ENCODE measurements around the gene ANKHD1. TPM values are rescaled to one million over a fixed set of nuclear protein-coding genes. Genes with fewer than 3 reads are reported as not detected.

The ANKHD1 gene
- polyA plus RNA-seq, 1 donor from 2014 or later = 61.8 TPM

- H3K27ac ChIP-seq (ENCODE audit: low read length) = no peak overlapping the region
- TF ChIP-seq EZH2 (IDR thresholded peaks at IDR 0.05; ENCODE audit: borderline replicate concordance, insufficient read depth, low read length, poor library complexity, severe bottlenecking) (no peak), REST (IDR thresholded peaks at IDR 0.05; ENCODE audit: borderline replicate concordance) (no peak), MXI1 (conservative IDR thresholded peaks at IDR 0.05; ENCODE audit: poor library complexity, severe bottlenecking) (no peak), RAD21 (conservative IDR thresholded peaks at IDR 0.05) (no peak), TAF1 (IDR thresholded peaks at IDR 0.05; ENCODE audit: low read depth) (no peak), POLR2AphosphoS5 (IDR thresholded peaks at IDR 0.05) (no peak), CTCF (IDR thresholded peaks at IDR 0.05; ENCODE audit: poor library complexity, severe bottlenecking) (no peak)
- no peak overlapping the region for H3K9ac ChIP-seq (ENCODE audit: low read length)
- no peaks in the 10 kb centered on the region for H3K36me3 ChIP-seq (ENCODE audit: insufficient read depth, low read length)
- no peaks in the 10 kb centered on the region for H3K9me3 ChIP-seq (ENCODE audit: low read length)
- no peaks in the 10 kb centered on the region for H3K27me3 ChIP-seq (ENCODE audit: insufficient read depth, low read depth, low read length)
- H3K9me2 ChIP-seq (ENCODE audit: insufficient read depth, low read length) = no peaks in the 10 kb centered on the region
- H3F3A ChIP-seq (ENCODE audit: insufficient read depth, low read length, poor library complexity, severe bottlenecking) = no peaks in the 10 kb centered on the region
- peaks cover 5% of the 10 kb centered on the region for H4K20me1 ChIP-seq (ENCODE audit: insufficient read depth)
- H3K79me2 ChIP-seq (replicated peaks; ENCODE audit: insufficient read depth, low read length) = peaks cover 65% of the 10 kb centered on the region
- H2AFZ ChIP-seq (ENCODE audit: low read depth, low read length) = no peak overlapping the region
- H3K4me3 ChIP-seq (ENCODE audit: low read length) = peak overlapping the region; percentile 90
- H3K4me2 ChIP-seq (ENCODE audit: low read length) = peak overlapping the region; percentile 72
These were observed 2.0 kb downstream of the ANKHD1 start for GRCh38 chr5:140403613-140404012.

- Histone ChIP-seq H3K9me2 (ENCODE audit: insufficient read depth, low read length) (no peaks in the 10 kb centered on the region), H2AFZ (ENCODE audit: low read depth, low read length) (no peak overlapping the region), H4K20me1 (ENCODE audit: insufficient read depth) (peaks cover 3% of the 10 kb centered on the region), H3K9ac (ENCODE audit: low read length) (no peak overlapping the region), H3K36me3 (ENCODE audit: insufficient read depth, low read length) (no peaks in the 10 kb centered on the region), H3K79me2 (replicated peaks; ENCODE audit: insufficient read depth, low read length) (peaks cover 92% of the 10 kb centered on the region), H3K27me3 (ENCODE audit: insufficient read depth, low read depth, low read length) (no peaks in the 10 kb centered on the region), H3K9me3 (ENCODE audit: low read length) (no peaks in the 10 kb centered on the region), H3K4me3 (ENCODE audit: low read length) (no peak overlapping the region), H3K4me2 (ENCODE audit: low read length) (no peak overlapping the region), H3F3A (ENCODE audit: insufficient read depth, low read length, poor library complexity, severe bottlenecking) (no peaks in the 10 kb centered on the region), H3K27ac (ENCODE audit: low read length) (no peak overlapping the region)
- no peak for TF ChIP-seq POLR2AphosphoS5 (IDR thresholded peaks at IDR 0.05)
These were observed 7.2 kb downstream of the ANKHD1 start for GRCh38 chr5:140408750-140409241.

- no peak overlapping the region for H3K9ac ChIP-seq (ENCODE audit: low read length)
- no peaks in the 10 kb centered on the region for H4K20me1 ChIP-seq (ENCODE audit: insufficient read depth)
- H3F3A ChIP-seq (ENCODE audit: insufficient read depth, low read length, poor library complexity, severe bottlenecking) = no peaks in the 10 kb centered on the region
- no peak overlapping the region for H3K4me3 ChIP-seq (ENCODE audit: low read length)
- TF ChIP-seq POLR2AphosphoS5 (IDR thresholded peaks at IDR 0.05) (no peak), SMC3 (conservative IDR thresholded peaks at IDR 0.05; ENCODE audit: poor library complexity) (no peak), RAD21 (conservative IDR thresholded peaks at IDR 0.05) (no peak), EZH2 (IDR thresholded peaks at IDR 0.05; ENCODE audit: borderline replicate concordance, insufficient read depth, low read length, poor library complexity, severe bottlenecking) (no peak), REST (IDR thresholded peaks at IDR 0.05; ENCODE audit: borderline replicate concordance) (no peak), EP300 (conservative IDR thresholded peaks at IDR 0.05; ENCODE audit: poor library complexity, severe bottlenecking) (no peak), CTCF (IDR thresholded peaks at IDR 0.05; ENCODE audit: poor library complexity, severe bottlenecking) (no peak), MXI1 (conservative IDR thresholded peaks at IDR 0.05; ENCODE audit: poor library complexity, severe bottlenecking) (no peak), TAF1 (IDR thresholded peaks at IDR 0.05; ENCODE audit: low read depth) (no peak)
- no peak overlapping the region for H2AFZ ChIP-seq (ENCODE audit: low read depth, low read length)
- H3K79me2 ChIP-seq (replicated peaks; ENCODE audit: insufficient read depth, low read length) = peaks cover 66% of the 10 kb centered on the region
- H3K27me3 ChIP-seq (ENCODE audit: insufficient read depth, low read depth, low read length) = no peaks in the 10 kb centered on the region
- no peaks in the 10 kb centered on the region for H3K9me3 ChIP-seq (ENCODE audit: low read length)
- H3K27ac ChIP-seq (ENCODE audit: low read length) = no peak overlapping the region
- H3K9me2 ChIP-seq (ENCODE audit: insufficient read depth, low read length) = no peaks in the 10 kb centered on the region
- no peaks in the 10 kb centered on the region for H3K36me3 ChIP-seq (ENCODE audit: insufficient read depth, low read length)
- H3K4me2 ChIP-seq (ENCODE audit: low read length) = no peak overlapping the region
These were observed 11.6 kb downstream of the ANKHD1 start for GRCh38 chr5:140413230-140413629.
